HepG2 (cell line): ENCODE measurements around the gene SLC16A11. TPM values are rescaled to one million over a fixed set of nuclear protein-coding genes. Genes with fewer than 3 reads are reported as not detected.

Source experiments
- AGO2 ChIP-seq: fragments of 200-400 bp; formaldehyde crosslinking; optimal IDR thresholded peaks from 2 replicates; pipeline ENCODE3; 2017; ENCODE audit warnings: mild to moderate bottlenecking, low read depth, low read length, moderate library complexity
- AHR ChIP-seq: IDR thresholded peaks from 2 replicates; pipeline ENCODE4 v1.6.1; 2018; ENCODE audit warnings: missing genetic modification reagents, missing compliant biosample characterization
- ARID3A ChIP-seq: IDR thresholded peaks from 2 replicates; pipeline ENCODE4 v1.6.1; 2012; ENCODE audit warnings: low read depth, low read length, improper control_type of control experiment
- BRF2 ChIP-seq: sonication (generic); formaldehyde crosslinking; IDR thresholded peaks from 2 replicates; pipeline ENCODE4 v1.8.1; 2022; ENCODE audit warnings: mild to moderate bottlenecking, missing genetic modification reagents
- KAT2B ChIP-seq: fragments of 150-350 bp; IDR thresholded peaks from 2 replicates; pipeline ENCODE4 v1.6.1; 2014; ENCODE audit warnings: low read depth, low read length, borderline replicate concordance
- KDM1A ChIP-seq: IDR thresholded peaks from 2 replicates; pipeline ENCODE4 v1.6.1; 2016; ENCODE audit warnings: missing compliant biosample characterization
- KDM5B ChIP-seq: sonication (generic); formaldehyde crosslinking; IDR thresholded peaks from 2 replicates; pipeline ENCODE4 v1.4.0; 2020; ENCODE audit warnings: missing genetic modification reagents, mild to moderate bottlenecking, borderline replicate concordance
- KLF12 ChIP-seq: sonication (generic); formaldehyde crosslinking; IDR thresholded peaks from 2 replicates; pipeline ENCODE4 v1.4.0; 2020; ENCODE audit warnings: missing genetic modification reagents, borderline replicate concordance
- MXI1 ChIP-seq: IDR thresholded peaks from 3 replicates; pipeline ENCODE4 v1.6.1; 2012; ENCODE audit warnings: low read depth, low read length, inconsistent platforms, borderline replicate concordance
- NR2F1 ChIP-seq, 2 experiments: fragments of 450-650 bp in 1 of 2; formaldehyde crosslinking in 1 of 2; IDR thresholded peaks; 2 replicates each; pipeline versions ENCODE4 v1.5.0 to v1.6.1; 2016 to 2020; ENCODE audit warnings: mild to moderate bottlenecking in 1 of 2, missing compliant biosample characterization in 1 of 2, missing genetic modification reagents in 1 of 2, moderate library complexity in 1 of 2
- SAP130 ChIP-seq: IDR thresholded peaks from 2 replicates; pipeline ENCODE4 v1.6.1; 2016; ENCODE audit warnings: low read depth
- SIN3A ChIP-seq: IDR thresholded peaks from 2 replicates; pipeline ENCODE4 v1.6.1; 2011; ENCODE audit warnings: low read depth, mild to moderate bottlenecking, control low read depth, low read length, borderline replicate concordance
- ZBTB2 ChIP-seq: sonication (generic); formaldehyde crosslinking; IDR thresholded peaks from 2 replicates; pipeline ENCODE4 v1.8.0; 2022; ENCODE audit warnings: low read depth, missing genetic modification reagents
- ZC3H4 ChIP-seq: sonication (generic); formaldehyde crosslinking; IDR thresholded peaks from 2 replicates; pipeline ENCODE4 v1.4.0; 2020; ENCODE audit warnings: missing genetic modification reagents, borderline replicate concordance
- ZNF17 ChIP-seq: sonication (generic); formaldehyde crosslinking; IDR thresholded peaks from 2 replicates; pipeline ENCODE4 v1.5.0; 2020; ENCODE audit warnings: mild to moderate bottlenecking, missing genetic modification reagents
- ZNF224 ChIP-seq: sonication (generic); formaldehyde crosslinking; IDR thresholded peaks from 2 replicates; pipeline ENCODE4 v1.5.0; 2020; ENCODE audit warnings: mild to moderate bottlenecking, missing genetic modification reagents
- ZNF317 ChIP-seq: sonication (generic); formaldehyde crosslinking; IDR thresholded peaks from 2 replicates; pipeline ENCODE4 v1.5.0; 2020; ENCODE audit warnings: mild to moderate bottlenecking, missing genetic modification reagents
- ZNF644 ChIP-seq: IDR thresholded peaks from 2 replicates; pipeline ENCODE4 v1.6.1; 2016; ENCODE audit warnings: low read depth
- ZNF746 ChIP-seq: sonication (generic); formaldehyde crosslinking; IDR thresholded peaks from 2 replicates; pipeline ENCODE4 v1.8.0; 2022; ENCODE audit warnings: mild to moderate bottlenecking, missing genetic modification reagents
- ZNF775 ChIP-seq: sonication (generic); formaldehyde crosslinking; IDR thresholded peaks from 2 replicates; pipeline ENCODE4 v1.4.0; 2020; ENCODE audit warnings: missing genetic modification reagents, mild to moderate bottlenecking, moderate library complexity, borderline replicate concordance
- ZNF781 ChIP-seq: sonication (generic); formaldehyde crosslinking; IDR thresholded peaks from 2 replicates; pipeline ENCODE4 v1.5.1; 2020; ENCODE audit warnings: borderline replicate concordance, mild to moderate bottlenecking, missing genetic modification reagents; ENCODE audit errors: not compliant biosample characterization
- polyA plus RNA-seq, 8 experiments: library from polyadenylated mRNA; depleted of rRNA in 3 of 8; stranded (reverse) in 7 of 8; unstranded in 1 of 8; fragments of >200 nt; fragmentation: Illumina TruSeq in 4 of 8; extraction: Trizol in 4 of 8; gene quantifications; 2 replicates each; pipeline versions ENCODE4 v1.2.1 to v1.2.3, GENCODE V29; 2011 to 2016; ENCODE audit warnings: low read depth in 4 of 8, missing spikeins in 1 of 8, mixed read lengths in 1 of 8; ENCODE audit not compliant: insufficient read depth in 1 of 8
- total RNA-seq, 5 experiments: library from RNA; depleted of rRNA; stranded (reverse); fragments of >200 nt; fragmentation: Illumina TruSeq; extraction: Trizol; gene quantifications; 2 replicates each; pipeline ENCODE4 v1.2.3, GENCODE V29; 2016; ENCODE audit warnings: low read depth in 1 of 5

SLC16A11 gene
- total and polyA plus RNA-seq, 2 of the 13 experiments (the other 11 are each of a cell fraction or from before 2014, with no cell fraction given) = not detected

GRCh38 chr17:7014261-7014994 is 29.5 kb downstream of the SLC16A11 start (continued):
- TF ChIP-seq ZBTB2 (CRISPR knock-in tag) (peak; percentile 99), ZNF17 (CRISPR knock-in tag) (no peak), KLF12 (CRISPR knock-in tag) (no peak), ZNF644 (no peak), MXI1 (no peak; the same call in 2 of the 3 replicates), ZC3H4 (no peak), KDM5B (peak; percentile 87; the same call in 1 of the 2 replicates), NR2F1 (CRISPR knock-in tag; IDR thresholded peaks at IDR 0.05) (no peak), AHR (CRISPR knock-in tag) (no peak), SAP130 (CRISPR knock-in tag) (peak; percentile 91), SIN3A (no peak; the same call in 1 of the 2 replicates), ARID3A (no peak), ZNF781 (CRISPR knock-in tag) (no peak), AGO2 (peak; percentile 94), BRF2 (CRISPR knock-in tag) (no peak), ZNF775 (CRISPR knock-in tag) (no peak), KDM1A (peak; percentile 11; the same call in 1 of the 2 replicates), KAT2B (no peak), ZNF224 (CRISPR knock-in tag) (peak; percentile 54; the same call in 1 of the 2 replicates), ZNF317 (CRISPR knock-in tag) (0 out of 2 replicates have a peak, but pooled peaks have one; percentile 41), ZNF746 (no peak; the same call in 1 of the 2 replicates)
